Fibroblast of skin of left biceps (primary cell): ENCODE data around the gene DSCAML1.

Experiments
- DNase-seq, 2 experiments: peaks; one replicate each; pipeline ENCODE4 v3.0.0-alpha.2; 2013; ENCODE audit warnings: low read depth in 2 of 2

DSCAML1 gene

DNA sequence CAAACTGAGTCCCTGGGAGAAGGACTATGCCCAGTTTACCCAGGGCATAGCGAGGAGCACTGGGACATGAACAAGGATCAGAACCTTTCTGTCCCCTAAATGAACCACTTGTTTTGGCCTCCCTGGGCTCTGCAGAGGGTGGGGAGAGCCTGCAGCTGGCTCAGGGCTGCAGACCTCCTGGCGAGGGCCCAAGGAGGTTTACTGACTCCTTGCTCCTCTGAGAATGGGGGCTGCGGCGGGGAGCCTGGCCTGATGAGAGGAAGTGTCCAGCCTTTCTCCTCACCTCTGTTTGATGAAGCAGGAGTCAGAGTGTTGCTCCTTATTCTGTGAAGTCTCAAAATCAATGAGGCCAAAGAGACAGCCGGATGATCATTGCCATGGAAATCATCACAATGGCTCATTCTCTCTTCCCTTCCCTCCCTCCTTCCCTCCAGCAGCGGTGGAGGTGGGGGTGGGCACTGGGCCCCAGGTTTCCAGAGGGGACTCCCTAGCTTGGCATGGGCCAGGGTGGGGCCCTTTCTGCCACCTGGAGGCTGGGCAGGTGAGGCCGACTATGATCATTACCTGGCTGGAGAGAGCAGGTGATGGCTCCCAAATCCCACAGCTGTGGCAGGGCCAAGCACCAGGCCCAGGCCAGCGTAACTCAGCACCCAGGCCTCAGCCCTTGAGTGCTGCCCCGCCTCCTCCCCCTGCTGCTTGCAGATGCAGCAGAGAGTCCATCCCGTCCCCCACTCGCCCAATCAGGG, 299.6 kb downstream of the DSCAML1 start:
- DNase-seq: no peak

DNA sequence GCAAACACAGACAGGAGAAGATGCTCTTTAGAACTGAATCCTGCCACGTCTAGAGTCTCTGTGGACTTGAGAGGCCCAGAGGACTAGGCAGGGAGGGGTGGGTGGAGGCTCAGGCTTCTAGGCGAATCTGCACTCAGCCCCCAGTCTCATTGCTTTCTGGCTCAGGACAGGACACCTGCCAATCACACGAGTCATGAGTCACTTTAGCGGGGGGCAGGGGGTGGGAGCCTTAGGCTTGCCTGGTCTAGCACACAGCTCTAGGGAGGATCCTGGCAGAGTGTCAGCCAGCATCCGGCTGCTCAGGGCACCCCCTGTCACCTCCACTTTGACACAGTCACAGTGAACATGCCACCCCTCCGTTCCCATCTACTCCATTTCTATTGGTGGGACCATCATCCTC, 301.7 kb downstream of the DSCAML1 start:
- no peak for DNase-seq

DNA sequence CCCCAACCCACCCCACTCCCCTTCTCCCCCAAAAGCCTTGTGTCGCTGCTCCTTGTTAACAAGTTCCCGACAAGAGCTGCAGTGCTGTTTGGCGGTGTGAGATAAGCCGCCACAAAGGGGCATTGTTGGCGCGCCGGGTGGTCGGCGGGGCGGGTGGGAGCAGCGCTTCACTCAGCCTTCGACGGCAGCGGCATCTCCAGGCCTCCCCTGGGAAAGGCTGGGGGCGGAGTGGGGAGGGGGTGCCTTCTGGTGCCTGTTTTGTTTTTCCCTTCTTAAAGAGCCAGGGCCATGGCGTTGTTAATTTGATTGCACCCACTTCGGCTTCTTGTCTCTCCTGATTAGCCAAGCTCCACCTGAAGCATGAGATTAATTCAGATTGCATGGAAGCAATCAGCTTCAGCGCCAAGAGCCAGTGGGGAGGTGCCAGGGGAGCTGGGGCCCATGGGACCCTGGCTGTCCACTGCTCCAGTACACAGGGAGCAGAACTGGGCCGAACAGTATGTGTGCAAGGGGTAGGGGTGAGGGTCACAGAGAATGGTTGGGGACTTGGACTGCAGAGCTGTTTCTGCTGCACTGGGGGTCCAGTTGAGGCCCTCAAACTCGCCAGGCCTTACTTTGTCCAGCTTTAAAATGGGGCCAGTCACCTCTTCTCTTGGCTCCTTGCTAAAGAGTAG, 304.3 kb downstream of the DSCAML1 start:
- no peak for DNase-seq

DNA sequence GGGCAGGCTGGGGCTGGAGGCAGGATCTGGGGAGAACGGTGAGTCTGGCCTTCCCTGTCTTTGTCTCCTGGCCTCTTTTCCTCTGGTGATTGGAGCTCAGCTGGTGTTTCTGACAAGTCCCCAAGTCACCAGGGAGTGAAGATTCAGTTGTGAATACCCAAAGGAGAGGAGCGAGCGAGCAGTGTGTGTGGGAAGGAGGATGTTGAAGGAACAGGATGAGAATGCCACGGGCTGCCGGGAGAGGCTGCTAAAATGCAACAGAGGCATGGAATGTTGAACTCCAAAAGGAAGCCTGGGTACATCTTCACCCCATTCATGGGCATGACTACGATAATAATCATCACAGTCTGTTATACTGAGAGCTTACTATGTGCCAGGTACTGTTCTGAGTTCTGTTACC, 306.1 kb downstream of the DSCAML1 start:
- no peak for DNase-seq

DNA sequence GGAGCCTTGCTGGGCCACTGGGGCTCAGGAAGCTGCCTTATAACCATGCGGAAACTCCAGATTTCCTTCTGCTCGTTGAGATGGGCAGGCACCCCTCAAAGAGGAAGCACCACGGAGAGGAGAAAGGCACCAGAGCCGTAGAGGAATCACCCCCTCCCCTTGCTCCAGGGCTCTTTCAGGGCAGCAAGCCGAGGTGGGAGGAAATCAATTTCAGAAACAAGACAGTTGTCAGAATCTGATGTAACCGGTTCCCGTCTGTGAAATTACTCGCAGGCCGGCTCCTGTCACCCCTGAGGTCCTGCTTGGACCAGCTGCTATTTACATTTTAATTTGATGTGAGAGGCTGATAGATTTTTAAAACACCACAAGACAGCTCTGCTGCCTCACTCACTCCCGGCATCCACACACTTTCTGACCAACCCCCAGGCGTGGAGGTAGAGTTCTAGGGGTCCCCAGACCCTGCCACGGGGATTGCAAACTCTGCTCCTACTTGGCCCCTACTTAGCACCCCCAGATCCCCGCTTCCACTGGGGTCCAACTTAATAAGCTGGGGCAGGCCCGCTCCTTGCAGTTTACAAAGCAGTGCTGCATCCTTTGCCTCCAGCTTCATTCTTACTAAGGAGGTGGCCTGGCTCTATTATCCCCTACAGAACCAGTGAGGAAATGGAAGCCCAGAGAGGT, 306.9 kb downstream of the DSCAML1 start:
- DNase-seq: no peak

DNA sequence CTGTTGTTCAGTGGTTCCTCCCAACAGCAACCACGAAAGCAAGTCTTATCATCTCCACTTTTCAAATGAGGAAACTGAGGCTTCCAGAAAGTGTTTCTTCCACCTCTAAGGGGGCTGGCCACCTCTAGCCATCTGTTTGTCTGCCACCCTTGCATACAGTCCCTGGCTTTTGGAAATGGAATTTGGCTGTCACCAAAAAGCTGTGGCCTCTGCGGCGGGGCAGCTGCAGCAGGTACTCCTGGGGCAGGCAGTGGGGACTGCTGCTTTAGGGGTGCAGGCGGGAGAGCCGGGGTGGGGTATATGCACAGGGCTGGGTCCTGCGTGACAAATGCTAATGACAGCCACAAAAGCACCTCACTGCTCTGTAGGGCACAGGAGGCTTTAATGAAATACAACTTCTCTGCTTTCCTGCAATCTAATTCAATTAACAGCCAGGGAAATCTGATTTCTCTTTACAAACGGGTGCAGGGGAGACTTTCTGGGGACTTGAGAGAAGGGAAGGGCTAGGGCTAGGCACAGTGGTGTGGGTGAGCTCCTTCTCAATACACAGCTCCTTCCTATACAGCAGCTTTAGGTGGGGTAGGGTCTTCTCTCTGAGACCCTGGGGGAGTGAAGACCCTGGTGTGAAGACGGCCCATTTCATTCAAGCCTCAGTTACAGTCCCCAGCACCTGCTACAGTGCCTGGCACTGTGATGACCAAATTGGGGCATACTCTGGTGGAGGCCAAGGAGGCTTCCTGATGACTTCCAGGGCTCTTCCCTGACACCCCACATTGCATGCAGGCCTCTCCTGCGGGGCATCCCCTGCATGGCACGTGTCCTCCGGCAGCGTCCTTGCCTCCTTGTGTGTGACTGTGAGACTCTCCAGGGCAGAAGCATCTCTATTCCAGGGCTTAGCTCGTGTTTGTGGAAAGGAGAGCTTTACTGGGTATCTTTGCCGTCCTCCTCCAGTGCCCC, 307.7 kb downstream of the DSCAML1 start:
- no peak for DNase-seq

DNA sequence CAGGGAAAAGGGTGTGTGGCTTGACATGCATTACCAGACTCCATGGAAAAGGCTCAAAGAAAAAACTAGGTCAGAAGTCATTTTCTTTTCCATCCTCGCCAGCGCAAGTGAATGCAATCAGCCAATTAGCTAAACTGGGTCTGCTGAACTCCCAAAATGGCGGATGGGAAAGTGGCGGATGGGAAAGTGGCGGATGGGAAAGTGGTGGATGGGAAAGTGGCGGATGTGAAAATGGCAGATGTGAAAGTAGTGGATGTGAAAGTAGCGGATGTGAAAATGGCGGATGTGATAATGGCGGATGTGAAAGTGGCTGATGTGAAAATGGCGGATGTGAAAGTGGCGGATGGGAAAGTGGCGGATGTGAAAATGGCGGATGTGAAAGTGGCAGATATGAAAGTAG, 311.0 kb downstream of the DSCAML1 start:
- DNase-seq: no peak

DNA sequence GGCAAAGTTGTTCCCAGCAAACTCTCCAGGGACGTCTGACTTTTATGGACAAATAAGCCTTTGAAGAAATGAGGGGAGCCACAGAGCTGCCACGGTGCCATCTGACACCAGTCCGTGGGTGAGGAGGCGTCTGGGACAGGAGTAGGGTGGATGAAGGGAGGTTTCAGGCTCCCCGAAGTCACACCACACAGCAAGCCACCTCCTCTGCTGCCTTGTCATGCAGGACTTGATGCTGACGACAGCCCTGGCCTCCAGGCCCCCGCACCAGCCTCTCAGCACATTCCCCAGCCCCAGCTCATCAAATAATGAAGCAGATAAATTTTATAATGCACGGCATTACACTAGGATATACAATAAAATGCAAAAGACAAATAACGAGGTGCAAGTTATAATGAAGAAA, 312.9 kb downstream of the DSCAML1 start:
- DNase-seq: no peak

DNA sequence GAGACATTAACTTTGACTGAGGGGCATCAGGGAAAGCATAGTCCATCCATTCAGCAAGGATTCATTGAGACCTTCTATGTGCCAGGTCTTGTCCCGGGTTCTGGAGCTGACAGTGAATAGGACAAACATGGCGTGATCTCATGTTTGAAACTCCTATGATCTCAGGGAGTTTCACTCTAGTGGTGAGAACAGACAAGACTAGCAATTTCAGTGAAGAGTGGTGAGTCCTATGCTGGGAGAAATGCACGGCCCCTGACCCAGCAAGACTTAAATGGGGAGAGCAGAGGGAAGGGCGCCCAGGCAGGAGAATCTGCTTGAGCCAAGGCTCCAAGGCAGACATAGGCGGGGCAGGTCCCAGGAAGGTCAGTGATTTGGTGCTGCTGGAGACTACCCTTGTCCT, 313.6 kb downstream of the DSCAML1 start:
- DNase-seq: no peak

DNA sequence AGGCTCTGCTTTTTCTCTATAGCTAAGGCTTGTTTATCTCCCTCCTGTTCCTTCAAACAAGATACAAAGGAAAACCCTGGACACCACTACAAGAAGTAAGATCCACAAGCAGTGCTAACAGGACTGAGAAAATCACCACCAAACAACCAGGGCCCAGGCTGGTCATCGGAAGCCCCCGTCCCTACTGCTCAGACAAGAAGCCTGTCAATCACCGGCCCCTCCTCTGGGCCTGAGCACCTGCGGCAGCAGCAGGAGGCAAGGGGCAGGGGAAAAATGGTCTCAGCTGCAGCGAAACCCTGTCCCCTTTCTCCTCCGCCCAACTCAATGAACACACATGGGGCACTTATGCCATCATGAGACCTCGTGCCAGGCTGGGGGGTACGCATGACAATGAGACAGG, 314.1 kb downstream of the DSCAML1 start:
- no peak for DNase-seq

DNA sequence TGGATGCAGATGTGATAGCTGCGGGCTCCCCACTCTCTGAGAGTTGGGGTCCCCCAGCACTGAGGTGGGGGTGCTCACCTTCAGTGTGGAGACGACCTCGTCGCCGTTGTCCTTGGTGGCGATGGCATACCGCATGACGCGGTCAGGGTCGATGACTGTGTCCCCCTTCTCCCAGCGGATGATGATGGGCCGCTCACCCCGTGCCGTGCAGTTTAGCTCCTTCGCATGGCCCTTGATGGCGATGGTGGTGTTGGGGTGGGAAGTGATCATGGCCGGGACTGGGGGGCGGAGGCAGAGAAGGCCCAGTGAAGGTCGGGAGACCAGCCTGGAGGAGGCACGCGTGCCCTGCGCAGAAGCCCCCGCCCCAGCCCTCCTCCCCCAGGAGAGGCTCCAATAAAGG, 315.1 kb downstream of the DSCAML1 start:
- DNase-seq: no peak

DNA sequence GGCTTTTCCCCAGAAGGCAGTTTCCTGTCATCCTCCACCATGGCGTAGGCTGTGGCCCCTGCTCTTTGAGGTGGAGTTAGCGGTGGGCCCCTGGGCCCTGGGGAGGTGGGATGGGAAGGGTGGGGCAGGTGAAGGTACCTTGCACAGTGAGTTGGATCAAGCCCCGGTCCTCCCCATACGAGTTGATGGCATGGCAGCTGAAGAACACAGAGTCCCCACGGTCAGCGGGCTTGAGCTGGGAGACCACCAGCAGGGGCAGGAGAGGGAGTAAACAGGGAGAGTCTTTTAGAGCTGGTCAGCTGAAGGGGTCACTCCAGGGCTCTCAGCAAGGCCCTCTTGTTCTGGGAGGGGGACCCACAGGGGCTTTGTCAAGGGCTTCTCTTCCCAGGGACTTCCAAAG, 316.0 kb downstream of the DSCAML1 start:
- no peak for DNase-seq

DNA sequence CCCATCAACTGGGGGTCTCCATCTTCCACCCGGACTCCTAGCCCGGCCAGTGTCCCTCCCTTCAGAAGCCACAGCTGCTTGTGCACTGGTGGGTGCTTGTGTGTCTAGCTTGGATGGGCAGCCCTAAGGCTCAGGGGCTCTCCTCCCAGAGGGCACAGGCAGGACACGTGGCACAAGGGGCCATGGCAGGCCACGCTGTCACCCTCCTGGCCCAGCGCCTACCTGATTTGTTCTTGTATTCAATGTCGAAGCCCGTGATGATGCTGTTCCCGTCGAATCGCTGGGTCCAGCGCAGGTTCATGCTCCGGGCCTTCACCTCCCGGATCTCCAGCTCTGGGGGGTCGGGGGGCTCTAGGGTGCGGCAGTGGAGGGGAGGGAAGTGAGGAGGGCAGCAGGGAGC, 316.8 kb downstream of the DSCAML1 start:
- no peak for DNase-seq

DNA sequence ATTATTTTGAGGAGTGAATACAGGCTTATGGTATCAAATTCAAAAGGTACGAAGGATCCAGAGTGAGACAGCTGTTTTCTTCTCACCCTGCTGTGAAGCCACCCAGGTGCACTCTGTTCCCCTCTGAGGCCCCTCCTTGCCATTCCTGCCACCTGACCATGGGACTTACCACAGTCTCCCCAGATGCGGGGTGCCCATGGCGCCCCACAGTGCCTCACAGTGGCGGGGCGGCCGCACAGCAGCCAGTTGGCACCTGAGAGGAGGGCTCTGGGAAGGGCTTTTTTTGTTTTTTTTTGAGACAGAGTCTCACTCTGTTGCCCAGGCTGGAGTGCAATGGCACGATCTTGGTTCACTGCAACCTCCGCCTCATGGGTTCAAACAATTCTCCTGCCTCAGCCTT, 317.6 kb downstream of the DSCAML1 start:
- DNase-seq: no peak

DNA sequence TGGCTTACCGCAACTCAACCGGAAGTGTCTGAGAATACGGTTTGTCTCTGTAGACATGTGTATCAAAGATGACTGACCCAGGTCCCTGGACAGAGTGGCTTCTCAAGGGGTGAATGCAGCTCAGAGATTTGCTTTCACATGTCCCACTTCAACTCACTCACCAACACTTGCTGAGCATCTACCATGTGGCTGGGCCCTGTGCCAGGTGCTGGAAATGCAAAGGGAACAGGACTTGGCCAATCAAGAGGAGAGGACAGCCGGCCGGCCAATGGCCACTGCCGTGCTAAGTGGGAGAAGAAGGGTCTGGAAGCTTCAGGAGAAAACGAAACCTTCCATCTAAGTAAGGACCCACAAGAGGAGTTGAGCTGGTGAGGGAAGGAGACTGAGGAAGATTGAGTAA, 318.1 kb downstream of the DSCAML1 start:
- no peak for DNase-seq

DNA sequence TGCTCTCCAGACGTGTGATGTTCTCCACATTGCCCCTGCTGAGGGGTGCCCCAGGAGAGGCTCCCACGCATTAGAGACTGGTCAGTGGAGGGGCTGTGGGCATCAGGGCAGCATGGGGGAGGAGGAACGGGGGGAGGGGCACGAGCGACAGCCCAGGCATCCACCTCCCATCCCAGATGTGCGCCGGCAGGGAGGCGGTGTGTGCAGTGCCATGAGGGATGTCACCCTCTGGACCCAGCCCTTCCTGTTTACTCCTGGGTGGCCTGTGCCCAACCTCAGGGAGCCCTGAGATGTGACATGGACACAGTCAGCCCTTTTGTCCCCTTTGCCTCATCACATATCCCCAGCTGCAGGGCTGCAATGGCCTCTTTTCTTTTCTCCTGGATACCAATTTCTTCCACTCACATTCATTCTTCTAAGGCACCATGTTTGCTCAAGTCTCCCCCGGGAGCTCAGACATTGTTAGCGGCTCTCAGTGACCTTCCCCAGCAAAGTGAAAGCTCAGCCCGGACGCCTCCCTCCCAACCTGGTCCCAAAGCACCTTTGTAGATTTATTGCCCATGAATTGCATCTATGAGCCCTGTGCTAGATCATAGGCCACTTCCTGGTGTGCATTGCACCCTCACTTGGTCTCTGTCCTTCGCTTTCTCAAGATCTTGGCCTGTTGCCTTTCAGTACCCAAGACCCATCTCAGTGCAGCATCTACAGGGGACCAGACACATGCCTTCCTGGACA, 318.7 kb downstream of the DSCAML1 start:
- DNase-seq: no peak

DNA sequence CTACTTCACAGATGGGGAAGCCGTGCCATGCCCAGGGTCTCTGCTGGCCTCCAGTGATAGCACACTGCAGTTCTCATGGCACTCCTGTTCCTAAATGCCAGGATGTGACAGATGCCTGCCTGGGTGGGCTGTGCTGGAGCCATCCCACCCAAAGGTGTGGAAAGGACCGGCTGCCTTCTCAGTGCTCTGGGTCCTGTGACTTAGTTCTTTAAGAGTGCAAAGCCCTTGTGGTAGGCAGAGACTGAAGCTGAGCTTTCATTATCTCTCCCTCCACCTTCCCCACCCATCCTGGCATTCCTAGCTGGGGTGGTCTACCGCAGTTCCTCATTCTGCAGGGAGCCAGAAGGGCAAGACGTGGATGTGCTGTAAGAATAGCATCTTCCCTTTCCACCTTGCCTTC, 319.3 kb downstream of the DSCAML1 start:
- no peak for DNase-seq

DNA sequence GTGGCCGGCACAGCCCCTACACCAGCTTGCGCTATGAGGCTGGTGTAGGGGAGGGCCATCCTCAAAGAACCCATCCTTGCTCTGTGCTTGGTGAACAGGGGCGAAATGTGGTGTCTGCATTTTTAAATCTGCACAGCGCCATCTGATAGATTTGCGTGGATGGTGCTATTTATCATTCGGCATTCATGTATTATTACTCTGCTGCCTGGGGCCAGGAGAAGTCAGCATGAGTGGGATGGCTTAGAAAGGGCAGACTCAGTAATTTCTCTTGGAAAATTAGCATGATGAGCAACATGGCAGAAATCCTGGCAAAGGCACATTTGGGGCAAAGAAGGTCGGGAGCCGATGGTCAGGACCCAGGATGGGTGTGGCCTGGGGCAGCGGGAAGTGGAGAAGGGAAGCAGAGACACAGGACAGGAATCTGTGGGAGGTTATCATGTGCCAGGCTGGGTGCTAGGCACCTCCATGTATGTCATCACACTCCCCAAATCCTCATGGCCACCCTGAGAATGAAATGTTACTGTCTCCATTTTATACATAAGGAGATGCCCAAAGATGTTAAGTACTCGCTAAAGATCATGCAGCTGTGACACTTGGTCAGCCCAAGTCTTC, 320.4 kb downstream of the DSCAML1 start:
- no peak for DNase-seq

DNA sequence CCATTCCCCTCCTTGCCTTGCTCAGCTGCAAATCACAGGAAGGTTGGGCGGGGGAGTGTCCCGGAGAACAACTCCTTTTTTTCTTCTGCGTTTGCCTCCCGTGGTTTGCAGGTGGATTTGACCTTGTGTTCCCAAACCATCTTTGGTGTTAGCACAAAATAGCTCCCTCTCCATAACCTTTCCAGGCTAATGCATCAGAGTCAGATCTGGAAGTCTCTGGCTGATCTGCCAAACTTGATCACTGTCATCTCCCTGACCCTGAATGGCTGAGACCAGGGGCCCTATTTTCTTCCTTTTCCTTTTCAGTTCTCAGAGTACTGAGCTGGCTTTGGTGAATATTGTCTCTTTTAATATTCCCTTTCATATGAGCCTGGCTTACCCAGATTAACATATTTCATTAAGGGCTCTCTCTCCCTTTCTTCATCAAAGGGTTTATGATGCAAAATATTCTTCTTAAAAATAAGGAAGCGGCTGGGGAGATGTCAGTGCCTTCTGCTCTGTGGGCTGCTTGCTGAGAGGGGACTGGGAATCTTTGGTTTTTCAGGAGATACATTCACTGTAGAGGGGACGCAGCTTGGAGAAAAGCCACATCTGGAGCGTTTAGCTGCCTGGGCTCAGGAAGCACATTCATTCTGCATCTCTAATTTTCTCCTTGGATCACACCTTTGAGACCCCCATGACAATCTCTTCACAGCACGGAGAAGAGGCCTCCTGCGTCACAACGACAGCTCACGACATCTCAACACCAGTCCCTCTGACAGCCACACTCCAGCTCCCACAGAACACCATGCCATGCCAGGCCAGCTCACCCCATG, 321.1 kb downstream of the DSCAML1 start:
- no peak for DNase-seq
